IMR-90 (cell line): Measurements from ENCODE around the gene TNIP1. TPM values are rescaled to one million over a fixed set of nuclear protein-coding genes. Genes with fewer than 3 reads are reported as not detected.

Source experiments
- ATAC-seq: fragments of 200-7000 bp; cut with Tn5 transposase; 2 replicates; pipeline ENCODE4 v1.9.1; 2020; ENCODE audit warnings: low read depth, mild to moderate bottlenecking, moderate library complexity
- BruUV-seq: library from RNA; stranded (reverse); fragments of 400-500 nt; replicated peaks from 2 replicates; lab custom pipeline; 2021; lab: Mats Ljungman, UMichigan
- CTCF ChIA-PET: fragments of 300-600 bp; formaldehyde crosslinking; extraction: SDS; loops from one replicate; lab custom pipeline; 2021; ENCODE audit warnings: antibody characterized with exemption; lab: Yijun Ruan, JAX
- POLR2A ChIA-PET: fragments of 300-600 bp; sonication (Branson Sonifier 250); formaldehyde crosslinking; loops from one replicate; lab custom pipeline; 2022; ENCODE audit warnings: antibody characterized with exemption; ENCODE audit not compliant: unreplicated experiment; lab: Charles Lee
- DNase-seq: peaks from one replicate; pipeline ENCODE4 v3.0.0; 2013
- H2AFZ ChIP-seq: replicated peaks from 2 replicates; pipeline ENCODE3; 2013; ENCODE audit warnings: low read length, mild to moderate bottlenecking; ENCODE audit not compliant: poor library complexity
- H2AK5ac ChIP-seq: 2 replicates; pipeline ENCODE4 v1.6.1; 2013; ENCODE audit warnings: low read depth, low read length, inconsistent platforms
- H2AK9ac ChIP-seq: replicated peaks from 2 replicates; pipeline ENCODE3; 2013; ENCODE audit warnings: mild to moderate bottlenecking, low read depth, low read length, moderate library complexity; ENCODE audit not compliant: poor library complexity
- H2BK120ac ChIP-seq: 2 replicates; pipeline ENCODE4 v1.6.1; 2013; ENCODE audit warnings: low read depth, low read length, inconsistent platforms
- H2BK15ac ChIP-seq: 3 replicates; pipeline ENCODE4 v1.6.1; 2013; ENCODE audit warnings: low read depth, low read length, inconsistent platforms
- H2BK20ac ChIP-seq: 2 replicates; pipeline ENCODE4 v1.6.1; 2013; ENCODE audit warnings: low read depth, mild to moderate bottlenecking, inconsistent platforms, low read length, moderate library complexity
- H2BK5ac ChIP-seq: 2 replicates; pipeline ENCODE4 v1.6.1; 2013; ENCODE audit warnings: mild to moderate bottlenecking, low read depth, low read length, inconsistent platforms; ENCODE audit not compliant: poor library complexity, severe bottlenecking
- H3K14ac ChIP-seq: replicated peaks from 2 replicates; pipeline ENCODE4 v1.6.1; 2013; ENCODE audit warnings: low read depth, low read length, inconsistent platforms
- H3K18ac ChIP-seq: 2 replicates; pipeline ENCODE4 v1.6.1; 2013; ENCODE audit warnings: low read depth, low read length, control low read depth
- H3K23ac ChIP-seq: 2 replicates; pipeline ENCODE4 v1.6.1; 2013; ENCODE audit warnings: low read depth, low read length, inconsistent platforms
- H3K27ac ChIP-seq: 2 replicates; pipeline ENCODE4 v1.5.1; 2013; ENCODE audit warnings: mild to moderate bottlenecking, control low read depth, low read length; ENCODE audit not compliant: insufficient read depth
- H3K27me3 ChIP-seq: 2 replicates; pipeline ENCODE4 v1.6.1; 2013; ENCODE audit warnings: low read length; ENCODE audit not compliant: control insufficient read depth, insufficient read depth
- H3K36me3 ChIP-seq: 2 replicates; pipeline ENCODE4 v1.6.1; 2013; ENCODE audit warnings: low read length, mixed read lengths; ENCODE audit not compliant: control insufficient read depth, insufficient read depth
- H3K4ac ChIP-seq: 2 replicates; pipeline ENCODE4 v1.6.1; 2013; ENCODE audit warnings: low read depth, low read length, inconsistent platforms
- H3K4me1 ChIP-seq: 2 replicates; pipeline ENCODE4 v1.6.1; 2013; ENCODE audit warnings: low read length, mixed read lengths; ENCODE audit not compliant: control insufficient read depth, insufficient read depth
- H3K4me2 ChIP-seq: 2 replicates; pipeline ENCODE4 v1.6.1; 2013; ENCODE audit warnings: low read depth, mild to moderate bottlenecking, control low read depth, low read length, moderate library complexity
- H3K4me3 ChIP-seq: 2 replicates; pipeline ENCODE4 v1.5.1; 2013; ENCODE audit warnings: low read depth, mild to moderate bottlenecking, control low read depth, low read length, moderate library complexity; ENCODE audit not compliant: insufficient read depth
- H3K56ac ChIP-seq: 2 replicates; pipeline ENCODE4 v1.6.1; 2013; ENCODE audit warnings: low read length, inconsistent platforms; ENCODE audit not compliant: insufficient read depth; ENCODE audit errors: extremely low read depth
- H3K79me1 ChIP-seq, 2 experiments: 2 replicates each; pipeline ENCODE4 v1.6.1; 2013; ENCODE audit warnings: low read length in 2 of 2, inconsistent platforms in 1 of 2, low read depth in 1 of 2
- H3K9ac ChIP-seq: 2 replicates; pipeline ENCODE4 v1.6.1; 2013; ENCODE audit warnings: low read depth, low read length, control low read depth
- H3K9me1 ChIP-seq: 2 replicates; pipeline ENCODE4 v1.6.1; 2013; ENCODE audit warnings: low read length, inconsistent platforms; ENCODE audit not compliant: insufficient read depth
- H3K9me3 ChIP-seq: 2 replicates; pipeline ENCODE4 v1.6.1; 2013; ENCODE audit warnings: low read length; ENCODE audit not compliant: control insufficient read depth, insufficient read depth
- H4K20me1 ChIP-seq: 2 replicates; pipeline ENCODE4 v1.6.1; 2013; ENCODE audit warnings: low read length, inconsistent platforms; ENCODE audit not compliant: insufficient read depth
- H4K5ac ChIP-seq: 2 replicates; pipeline ENCODE4 v1.6.1; 2013; ENCODE audit warnings: mild to moderate bottlenecking, low read depth, low read length, control low read depth
- H4K8ac ChIP-seq, 2 experiments: 2 replicates each; pipeline ENCODE4 v1.6.1; 2013; ENCODE audit warnings: low read depth in 2 of 2, low read length in 2 of 2, control low read depth in 1 of 2, inconsistent platforms in 1 of 2
- H4K91ac ChIP-seq: 2 replicates; pipeline ENCODE4 v1.6.1; 2013; ENCODE audit warnings: low read depth, low read length, inconsistent platforms; ENCODE audit not compliant: insufficient read depth
- BHLHE40 ChIP-seq: fragments of 150-350 bp; IDR thresholded peaks from 2 replicates; pipeline ENCODE4 v1.6.1; 2016; ENCODE audit warnings: mild to moderate bottlenecking, low read depth, low read length
- CEBPB ChIP-seq: IDR thresholded peaks from 2 replicates; pipeline ENCODE4 v1.6.1; 2012; ENCODE audit warnings: low read depth, low read length, improper control_type of control experiment
- CHD1 ChIP-seq: IDR thresholded peaks from 2 replicates; pipeline ENCODE4 v1.6.1; 2012; ENCODE audit warnings: low read depth, low read length, improper control_type of control experiment
- ELK1 ChIP-seq: fragments of 150-350 bp; IDR thresholded peaks from 2 replicates; pipeline ENCODE4 v1.6.1; 2016; ENCODE audit warnings: low read depth, mild to moderate bottlenecking, low read length, moderate library complexity, borderline replicate concordance
- FOS ChIP-seq: fragments of 150-350 bp; IDR thresholded peaks from 2 replicates; pipeline ENCODE4 v1.6.1; 2016; ENCODE audit warnings: low read depth, low read length
- MAFK ChIP-seq: IDR thresholded peaks from 2 replicates; pipeline ENCODE4 v1.6.1; 2012; ENCODE audit warnings: low read depth, low read length, improper control_type of control experiment
- MAZ ChIP-seq: IDR thresholded peaks from 2 replicates; pipeline ENCODE4 v1.6.1; 2012; ENCODE audit warnings: low read depth, mild to moderate bottlenecking, low read length, improper control_type of control experiment, moderate library complexity, borderline replicate concordance
- MXI1 ChIP-seq: IDR thresholded peaks from 2 replicates; pipeline ENCODE4 v1.6.1; 2012; ENCODE audit warnings: low read depth, mild to moderate bottlenecking, low read length, moderate library complexity, borderline replicate concordance
- NFE2L2 ChIP-seq: fragments of 150-350 bp; IDR thresholded peaks from 2 replicates; pipeline ENCODE4 v1.6.1; 2016; ENCODE audit warnings: low read depth, mild to moderate bottlenecking, low read length
- POLR2A ChIP-seq: IDR thresholded peaks from 2 replicates; pipeline ENCODE4 v1.6.1; 2012; ENCODE audit warnings: mild to moderate bottlenecking, low read depth, low read length
- RAD21 ChIP-seq: IDR thresholded peaks from 2 replicates; pipeline ENCODE4 v1.6.1; 2012; ENCODE audit warnings: low read length, improper control_type of control experiment
- RCOR1 ChIP-seq: IDR thresholded peaks from 2 replicates; pipeline ENCODE4 v1.6.1; 2012; ENCODE audit warnings: mild to moderate bottlenecking, low read length, improper control_type of control experiment; ENCODE audit not compliant: insufficient replicate concordance
- RFX5 ChIP-seq: IDR thresholded peaks from 2 replicates; pipeline ENCODE4 v1.8.0; 2012; ENCODE audit warnings: low read depth, mild to moderate bottlenecking, low read length, moderate library complexity
- SMC3 ChIP-seq: fragments of 150-350 bp; IDR thresholded peaks from 2 replicates; pipeline ENCODE4 v1.6.1; 2016; ENCODE audit warnings: low read depth, mild to moderate bottlenecking, antibody characterized with exemption, low read length, moderate library complexity
- USF2 ChIP-seq: fragments of 150-350 bp; IDR thresholded peaks from 2 replicates; pipeline ENCODE4 v1.6.1; 2017; ENCODE audit warnings: mild to moderate bottlenecking, antibody characterized with exemption, low read length, low read depth
- WGBS, 2 experiments: methylation state at CpG; one replicate each; pipeline versions ENCODE4 v1.1.5 to v1.1.7; 2013; ENCODE audit warnings: missing lambda C conversion rate in 2 of 2; ENCODE audit not compliant: insufficient read length in 1 of 2; ENCODE audit errors: extremely low coverage in 2 of 2; 5-methylcytosine and 5-hydroxymethylcytosine counted together
- dilution Hi-C: fragments of 300-500 bp; cut with HindIII; formaldehyde crosslinking; loops from one replicate; pipeline ENCODE4 v1.14.3; 2018; ENCODE audit warnings: low sequenced_read_pairs; ENCODE audit not compliant: unreplicated experiment
- in situ Hi-C: fragments of 300-500 bp; cut with MboI; formaldehyde crosslinking; loops from 3 replicates; pipeline ENCODE4 v1.14.3; 2019; ENCODE audit warnings: low sequenced_read_pairs, inconsistent platforms, mixed read lengths
- intact Hi-C: fragments of 100-400 bp; cut with micrococcal nuclease; formaldehyde crosslinking; loops from 2 replicates; pipeline ENCODE4 v1.10.0; 2022
- polyA plus RNA-seq, 3 experiments: library from polyadenylated mRNA; depleted of rRNA; stranded (reverse); fragments of >200 nt; gene quantifications; 2 replicates each; pipeline ENCODE4 v1.2.3, GENCODE V29; 2012; ENCODE audit warnings: low replicate concordance in 1 of 3
- total RNA-seq: library from RNA; depleted of rRNA; stranded (reverse); fragments of >200 nt; gene quantifications from 2 replicates; pipeline ENCODE4 v1.2.3, GENCODE V29; 2012
- TF ChIP-seq, protein P1 (sequence below): conservative IDR thresholded peaks from 2 replicates; pipeline ENCODE4 v1.5.1; 2012; ENCODE audit warnings: mild to moderate bottlenecking, low read depth, low read length, improper control_type of control experiment

The TNIP1 gene
- total and polyA plus RNA-seq, 2 of the 4 experiments (the other 2 are of a cell fraction): 63.8 to 92.8 TPM

- DNase-seq: peak; percentile 59
- H3K4ac ChIP-seq: peak overlapping the region; percentile 43; the same call in 1 of the 2 replicates
- H3K4me1 ChIP-seq: peaks cover 8% of the 10 kb centered on the region; the same call in 1 of the 2 replicates
- intact Hi-C loops: no loop called here
- H3K9me3 ChIP-seq: no peaks in the 10 kb centered on the region
- H4K91ac ChIP-seq: peak overlapping the region; percentile 23; the same call in 1 of the 2 replicates
- no peak overlapping the region for H2BK15ac ChIP-seq
- peak overlapping the region; percentile 43; the same call in 1 of the 2 replicates for H2AK5ac ChIP-seq
- H2AFZ ChIP-seq: no peak overlapping the region
- in situ Hi-C loops: no loop called here
- H3K36me3 ChIP-seq: no peaks in the 10 kb centered on the region
- H3K9ac ChIP-seq: no peak overlapping the region
- dilution Hi-C loops: no loop called here
- H3K9me1 ChIP-seq: peaks cover 18% of the 10 kb centered on the region; the same call in 1 of the 2 replicates
- no peak for TF ChIP-seq CEBPB
- TF ChIP-seq BHLHE40: no peak
- no peak for TF ChIP-seq RFX5
- TF ChIP-seq USF2: no peak
- no peak for TF ChIP-seq MXI1
- TF ChIP-seq, protein P1, sequence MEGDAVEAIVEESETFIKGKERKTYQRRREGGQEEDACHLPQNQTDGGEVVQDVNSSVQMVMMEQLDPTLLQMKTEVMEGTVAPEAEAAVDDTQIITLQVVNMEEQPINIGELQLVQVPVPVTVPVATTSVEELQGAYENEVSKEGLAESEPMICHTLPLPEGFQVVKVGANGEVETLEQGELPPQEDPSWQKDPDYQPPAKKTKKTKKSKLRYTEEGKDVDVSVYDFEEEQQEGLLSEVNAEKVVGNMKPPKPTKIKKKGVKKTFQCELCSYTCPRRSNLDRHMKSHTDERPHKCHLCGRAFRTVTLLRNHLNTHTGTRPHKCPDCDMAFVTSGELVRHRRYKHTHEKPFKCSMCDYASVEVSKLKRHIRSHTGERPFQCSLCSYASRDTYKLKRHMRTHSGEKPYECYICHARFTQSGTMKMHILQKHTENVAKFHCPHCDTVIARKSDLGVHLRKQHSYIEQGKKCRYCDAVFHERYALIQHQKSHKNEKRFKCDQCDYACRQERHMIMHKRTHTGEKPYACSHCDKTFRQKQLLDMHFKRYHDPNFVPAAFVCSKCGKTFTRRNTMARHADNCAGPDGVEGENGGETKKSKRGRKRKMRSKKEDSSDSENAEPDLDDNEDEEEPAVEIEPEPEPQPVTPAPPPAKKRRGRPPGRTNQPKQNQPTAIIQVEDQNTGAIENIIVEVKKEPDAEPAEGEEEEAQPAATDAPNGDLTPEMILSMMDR: no peak
- TF ChIP-seq MAFK: no peak
- no peak for TF ChIP-seq RAD21
- TF ChIP-seq RCOR1: no peak
- TF ChIP-seq FOS: no peak
- no peak for TF ChIP-seq SMC3
- no peak for TF ChIP-seq CHD1
- no peak for TF ChIP-seq ELK1
- no peak for TF ChIP-seq POLR2A
- TF ChIP-seq NFE2L2: no peak
- TF ChIP-seq MAZ: no peak
- WGBS, 2 experiments: no CpG with 5 or more reads among the region's 7 CpGs
- no peak overlapping the region; a peak in 1 of 4 replicates for H4K8ac ChIP-seq
- CTCF ChIA-PET: no interaction called here
- H3K4me2 ChIP-seq: no peak overlapping the region
- no peak overlapping the region for H3K4me3 ChIP-seq
- H3K14ac ChIP-seq: 0 out of 2 replicates have a peak overlapping the region, but pooled peaks have one; percentile 31
- no TSS peak for BruUV-seq
- H3K27me3 ChIP-seq: no peaks in the 10 kb centered on the region
- POLR2A ChIA-PET: no interaction called here
- no peak overlapping the region; the same call in 1 of the 2 replicates for H2BK20ac ChIP-seq
- no peak overlapping the region for H2BK5ac ChIP-seq
- H3K18ac ChIP-seq: no peak overlapping the region
- H2BK120ac ChIP-seq: peak overlapping the region; percentile 85; the same call in 1 of the 2 replicates
- peak overlapping the region; percentile 15 for H2AK9ac ChIP-seq
- no peaks in the 10 kb centered on the region for H4K20me1 ChIP-seq
- no peak overlapping the region for H3K27ac ChIP-seq
- no peak overlapping the region for H3K56ac ChIP-seq
- no peak; the same call in 1 of the 2 replicates for ATAC-seq
- no peak overlapping the region for H4K5ac ChIP-seq
- H3K23ac ChIP-seq: no peak overlapping the region
- peaks cover 7 to 25% of the 10 kb centered on the region in 2 experiments; a peak in 2 of 4 replicates for H3K79me1 ChIP-seq
Observed at GRCh38 chr5:151087486-151087885, 6.7 kb upstream of the TNIP1 start.
